K562 (cell line): Measurements from ENCODE around the gene PCDH12. TPM values are rescaled to one million over a fixed set of nuclear protein-coding genes. Genes with fewer than 3 reads are reported as not detected.

Experiments used
- ATAC-seq: fragments of 200-7000 bp; cut with Tn5 transposase; 3 replicates; pipeline ENCODE4 v1.9.1; 2020; ENCODE audit warnings: moderate library complexity
- BruUV-seq: library from RNA; stranded (reverse); fragments of 400-500 nt; replicated peaks from 2 replicates; lab custom pipeline; 2021; lab: Mats Ljungman, UMichigan
- CTCF ChIA-PET: fragments of 300-600 bp; formaldehyde crosslinking; extraction: SDS; loops from one replicate; lab custom pipeline; 2021; ENCODE audit warnings: low intra/inter-chr PET ratio; lab: Yijun Ruan, JAX
- POLR2A ChIA-PET: fragments of 300-600, 350-650 bp; sonication (Branson Sonifier 250); formaldehyde crosslinking; extraction: SDS; loops from one replicate; lab custom pipeline; 2021; ENCODE audit warnings: antibody characterized with exemption, inconsistent platforms; lab: Yijun Ruan, JAX
- DNase-seq, 4 experiments: peaks; one replicate each; pipeline versions ENCODE4 v3.0.0 to v3.0.0-alpha.2; 2011 to 2018; ENCODE audit warnings: low spot score in 3 of 4, mixed read lengths in 3 of 4; ENCODE audit errors: extremely low read depth in 1 of 4
- FAIRE-seq: peaks from 2 replicates; lab custom pipeline; 2011; peaks lifted over from hg19 to GRCh38; lab: Jason Lieb, UNC
- H2AFZ ChIP-seq: 2 replicates; pipeline ENCODE4 v1.6.0; 2011; ENCODE audit warnings: low read depth, low read length, control low read depth, inconsistent platforms
- H3K27ac ChIP-seq: fragments of 200-600 bp; 3 replicates; pipeline ENCODE4 v1.8.0; 2011; ENCODE audit warnings: low read depth, mild to moderate bottlenecking, control low read depth, inconsistent platforms, low read length, moderate library complexity, mixed read lengths; ENCODE audit errors: extremely low read depth
- H3K27me3 ChIP-seq, 2 experiments: fragments of 300-600 bp in 1 of 2; 2 replicates in 1 of 2; 3 replicates in 1 of 2; pipeline versions ENCODE4 v1.6.0 to v1.8.0; 2011; ENCODE audit warnings: inconsistent platforms in 2 of 2, low read length in 2 of 2, mild to moderate bottlenecking in 1 of 2, mixed read lengths in 1 of 2, moderate library complexity in 1 of 2; ENCODE audit not compliant: control insufficient read depth in 2 of 2, insufficient read depth in 2 of 2
- H3K36me3 ChIP-seq: fragments of 300-600 bp; 3 replicates; pipeline ENCODE4 v1.8.0; 2011; ENCODE audit warnings: mild to moderate bottlenecking, low read length, inconsistent platforms; ENCODE audit not compliant: control insufficient read depth, insufficient read depth
- H3K4me1 ChIP-seq, 2 experiments: fragments of 200-600 bp in 1 of 2; replicated peaks in 1 of 2; 2 replicates in 1 of 2; 3 replicates in 1 of 2; pipeline versions ENCODE4 v1.5.1 to v1.8.0; 2011; ENCODE audit warnings: inconsistent platforms in 2 of 2, low read length in 2 of 2, mild to moderate bottlenecking in 1 of 2, mixed read lengths in 1 of 2, moderate library complexity in 1 of 2; ENCODE audit not compliant: control insufficient read depth in 2 of 2, insufficient read depth in 2 of 2
- H3K4me2 ChIP-seq: 2 replicates; pipeline ENCODE4 v1.6.1; 2011; ENCODE audit warnings: low read length, control low read depth, inconsistent platforms, mixed read lengths; ENCODE audit not compliant: insufficient read depth
- H3K4me3 ChIP-seq: fragments of 200-600 bp; sonication (generic), shearing (Covaris generic); 2 replicates; pipeline ENCODE4 v1.5.1; 2016; ENCODE audit warnings: control low read depth, inconsistent platforms
- H3K79me2 ChIP-seq: fragments of 200-600 bp; 3 replicates; pipeline ENCODE4 v1.8.0; 2011; ENCODE audit warnings: low read length, inconsistent platforms; ENCODE audit not compliant: control insufficient read depth, insufficient read depth
- H3K9ac ChIP-seq, 2 experiments: 2 replicates each; pipeline versions ENCODE4 v1.6.0 to v1.6.1; 2011; ENCODE audit warnings: low read depth in 2 of 2, low read length in 2 of 2, control low read depth in 1 of 2, inconsistent platforms in 1 of 2, mild to moderate bottlenecking in 1 of 2, mixed read lengths in 1 of 2; ENCODE audit not compliant: insufficient read depth in 1 of 2
- H3K9me1 ChIP-seq: one replicate; pipeline ENCODE4 v1.6.0; 2011; ENCODE audit warnings: inconsistent platforms, mild to moderate bottlenecking, low read length, moderate library complexity; ENCODE audit not compliant: control insufficient read depth, insufficient read depth
- H3K9me3 ChIP-seq: replicated peaks from 2 replicates; pipeline ENCODE4 v1.5.1; 2011; ENCODE audit warnings: low read depth, low read length, inconsistent platforms; ENCODE audit not compliant: control insufficient read depth, insufficient read depth
- H4K20me1 ChIP-seq: replicated peaks from 2 replicates; pipeline ENCODE4 v1.6.1; 2011; ENCODE audit warnings: low read length, inconsistent platforms, mixed read lengths; ENCODE audit not compliant: control insufficient read depth, insufficient read depth
- CHD1 ChIP-seq: fragments of 200-600 bp; sonication (generic); IDR thresholded peaks from one replicate; pipeline ENCODE4 v1.6.1; 2012; ENCODE audit warnings: mild to moderate bottlenecking, moderate library complexity, low read length, inconsistent platforms
- MTA2 ChIP-seq: fragments of 450-650 bp; IDR thresholded peaks from 2 replicates; pipeline ENCODE4 v1.6.1; 2016; ENCODE audit warnings: low read depth
- RFX1 ChIP-seq: fragments of 450-650 bp; IDR thresholded peaks from 2 replicates; pipeline ENCODE4 v1.6.1; 2016; ENCODE audit warnings: mild to moderate bottlenecking, moderate library complexity
- ZNF184 ChIP-seq: sonication (generic); formaldehyde crosslinking; IDR thresholded peaks from 2 replicates; pipeline ENCODE4 v1.5.0; 2020; ENCODE audit warnings: missing genetic modification reagents
- WGBS: fragments of 100-300 bp; shearing (Covaris generic); methylation state at CpG from one replicate; pipeline ENCODE4 v1.1.6; 2016; ENCODE audit warnings: low coverage, mixed read lengths; ENCODE audit not compliant: insufficient coverage; ENCODE audit errors: missing lambda C conversion rate; 5-methylcytosine and 5-hydroxymethylcytosine counted together
- in situ Hi-C: fragments of 300-500 bp; cut with MboI; formaldehyde crosslinking; loops from 4 replicates; pipeline ENCODE4 v1.15.0; 2018; ENCODE audit warnings: inconsistent platforms, mixed read lengths
- intact Hi-C: fragments of 100-400 bp; cut with micrococcal nuclease; formaldehyde crosslinking; loops from 2 replicates; pipeline ENCODE4 v1.14.2; 2022
- polyA plus RNA-seq, 8 experiments: library from polyadenylated mRNA; depleted of rRNA in 4 of 8; stranded (reverse) in 5 of 8; unstranded in 3 of 8; fragments of >200 nt; fragmentation: Nextera tagmentation in 2 of 8; fragmentation: Illumina TruSeq in 1 of 8; extraction: Ambion mirVana in 2 of 8; extraction: Trizol in 1 of 8; gene quantifications; 2 replicates each; pipeline versions ENCODE4 v1.2.1 to v1.2.3, GENCODE V29; 2011 to 2014; ENCODE audit warnings: inconsistent platforms in 1 of 8, missing spikeins in 1 of 8
- total RNA-seq, 7 experiments: library from RNA; depleted of rRNA in 6 of 7; stranded (reverse); fragments of >200 nt in 6 of 7; fragmentation: Illumina TruSeq in 2 of 7; extraction: Trizol in 2 of 7; gene quantifications; 2 replicates each; pipeline versions ENCODE4 v1.2.1 to v1.2.3, GENCODE V29; 2011 to 2021; ENCODE audit warnings: low replicate concordance in 1 of 7
- TF ChIP-seq, protein P1 (sequence below): fragments of 450-650 bp; IDR thresholded peaks from 2 replicates; pipeline ENCODE4 v1.6.1; 2016; ENCODE audit warnings: mild to moderate bottlenecking
- TF ChIP-seq, protein P2 (sequence below), 2 experiments: fragments of 150-350 bp in 1 of 2; IDR thresholded peaks; 2 replicates each; pipeline ENCODE4 v1.6.1; 2012 to 2016; ENCODE audit warnings: low read depth in 2 of 2, low read length in 2 of 2, mild to moderate bottlenecking in 1 of 2, moderate library complexity in 1 of 2

The PCDH12 gene
- total and polyA plus RNA-seq, 9 of the 15 experiments (the other 6 are each of a cell fraction or from before 2014, with no cell fraction given), result 0.01 to 0.04 (median 0.01) TPM; not detected in 4

DNA sequence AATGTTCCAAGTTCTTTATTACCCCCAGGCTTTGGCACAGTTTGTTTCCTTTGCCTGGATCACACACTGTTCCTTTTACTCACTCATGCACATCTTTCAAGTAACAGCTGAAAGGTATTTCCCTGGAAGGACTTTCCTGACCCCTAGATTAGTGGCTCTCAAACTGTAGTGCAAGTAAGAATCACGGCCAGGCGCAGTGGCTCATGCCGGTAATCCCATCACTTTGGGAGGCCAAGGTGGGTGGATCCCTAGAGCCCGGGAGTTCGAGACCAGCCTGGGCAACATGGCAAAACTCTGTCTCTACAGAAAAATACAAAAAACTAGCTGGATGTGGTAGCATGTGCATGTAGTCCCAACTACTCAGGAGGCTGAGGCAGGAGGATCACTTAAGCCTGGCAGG is 53.5 kb downstream of the PCDH12 start:
- ATAC-seq, result no peak
- no peaks in the 10 kb centered on the region for H3K36me3 ChIP-seq
- CTCF ChIA-PET, result no interaction called here
- peaks cover 15 to 19% of the 10 kb centered on the region in 2 experiments for H3K4me1 ChIP-seq
- POLR2A ChIA-PET, result no interaction called here
- no peaks in the 10 kb centered on the region for H3K79me2 ChIP-seq
- H3K9me3 ChIP-seq, result no peaks in the 10 kb centered on the region
- DNase-seq, result no peak
- H3K27ac ChIP-seq, result no peak overlapping the region
- TF ChIP-seq, protein P1, sequence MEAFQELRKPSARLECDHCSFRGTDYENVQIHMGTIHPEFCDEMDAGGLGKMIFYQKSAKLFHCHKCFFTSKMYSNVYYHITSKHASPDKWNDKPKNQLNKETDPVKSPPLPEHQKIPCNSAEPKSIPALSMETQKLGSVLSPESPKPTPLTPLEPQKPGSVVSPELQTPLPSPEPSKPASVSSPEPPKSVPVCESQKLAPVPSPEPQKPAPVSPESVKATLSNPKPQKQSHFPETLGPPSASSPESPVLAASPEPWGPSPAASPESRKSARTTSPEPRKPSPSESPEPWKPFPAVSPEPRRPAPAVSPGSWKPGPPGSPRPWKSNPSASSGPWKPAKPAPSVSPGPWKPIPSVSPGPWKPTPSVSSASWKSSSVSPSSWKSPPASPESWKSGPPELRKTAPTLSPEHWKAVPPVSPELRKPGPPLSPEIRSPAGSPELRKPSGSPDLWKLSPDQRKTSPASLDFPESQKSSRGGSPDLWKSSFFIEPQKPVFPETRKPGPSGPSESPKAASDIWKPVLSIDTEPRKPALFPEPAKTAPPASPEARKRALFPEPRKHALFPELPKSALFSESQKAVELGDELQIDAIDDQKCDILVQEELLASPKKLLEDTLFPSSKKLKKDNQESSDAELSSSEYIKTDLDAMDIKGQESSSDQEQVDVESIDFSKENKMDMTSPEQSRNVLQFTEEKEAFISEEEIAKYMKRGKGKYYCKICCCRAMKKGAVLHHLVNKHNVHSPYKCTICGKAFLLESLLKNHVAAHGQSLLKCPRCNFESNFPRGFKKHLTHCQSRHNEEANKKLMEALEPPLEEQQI, result no peak
- TF ChIP-seq RFX1, result no peak
- TF ChIP-seq ZNF184 (CRISPR knock-in tag), result no peak
- no peak for TF ChIP-seq CHD1
- TF ChIP-seq, protein P2, sequence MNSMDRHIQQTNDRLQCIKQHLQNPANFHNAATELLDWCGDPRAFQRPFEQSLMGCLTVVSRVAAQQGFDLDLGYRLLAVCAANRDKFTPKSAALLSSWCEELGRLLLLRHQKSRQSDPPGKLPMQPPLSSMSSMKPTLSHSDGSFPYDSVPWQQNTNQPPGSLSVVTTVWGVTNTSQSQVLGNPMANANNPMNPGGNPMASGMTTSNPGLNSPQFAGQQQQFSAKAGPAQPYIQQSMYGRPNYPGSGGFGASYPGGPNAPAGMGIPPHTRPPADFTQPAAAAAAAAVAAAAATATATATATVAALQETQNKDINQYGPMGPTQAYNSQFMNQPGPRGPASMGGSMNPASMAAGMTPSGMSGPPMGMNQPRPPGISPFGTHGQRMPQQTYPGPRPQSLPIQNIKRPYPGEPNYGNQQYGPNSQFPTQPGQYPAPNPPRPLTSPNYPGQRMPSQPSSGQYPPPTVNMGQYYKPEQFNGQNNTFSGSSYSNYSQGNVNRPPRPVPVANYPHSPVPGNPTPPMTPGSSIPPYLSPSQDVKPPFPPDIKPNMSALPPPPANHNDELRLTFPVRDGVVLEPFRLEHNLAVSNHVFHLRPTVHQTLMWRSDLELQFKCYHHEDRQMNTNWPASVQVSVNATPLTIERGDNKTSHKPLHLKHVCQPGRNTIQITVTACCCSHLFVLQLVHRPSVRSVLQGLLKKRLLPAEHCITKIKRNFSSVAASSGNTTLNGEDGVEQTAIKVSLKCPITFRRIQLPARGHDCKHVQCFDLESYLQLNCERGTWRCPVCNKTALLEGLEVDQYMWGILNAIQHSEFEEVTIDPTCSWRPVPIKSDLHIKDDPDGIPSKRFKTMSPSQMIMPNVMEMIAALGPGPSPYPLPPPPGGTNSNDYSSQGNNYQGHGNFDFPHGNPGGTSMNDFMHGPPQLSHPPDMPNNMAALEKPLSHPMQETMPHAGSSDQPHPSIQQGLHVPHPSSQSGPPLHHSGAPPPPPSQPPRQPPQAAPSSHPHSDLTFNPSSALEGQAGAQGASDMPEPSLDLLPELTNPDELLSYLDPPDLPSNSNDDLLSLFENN (IDR thresholded peaks at IDR 0.05; ENCODE audit: low read depth in 2 of 2, low read length in 2 of 2), result no peak
- no peak for TF ChIP-seq MTA2
- no peaks in the 10 kb centered on the region for H4K20me1 ChIP-seq
- H3K4me2 ChIP-seq, result no peak overlapping the region
- no peak overlapping the region for H3K9ac ChIP-seq
- WGBS, result 60% methylated on average over 5 of the region's 5 CpGs
- H3K9me1 ChIP-seq, result no peaks in the 10 kb centered on the region
- no peak overlapping the region for H2AFZ ChIP-seq
- intact Hi-C loops, result no loop called here
- no peak overlapping the region for H3K4me3 ChIP-seq
- no peaks in the 10 kb centered on the region for H3K27me3 ChIP-seq
- FAIRE-seq, result no peak
- BruUV-seq, result no TSS peak
- in situ Hi-C loops, result no loop called here
